T-cell (primary cell): ENCODE measurements around the gene R3HDML. TPM values are rescaled to one million over a fixed set of nuclear protein-coding genes. Genes with fewer than 3 reads are reported as not detected.
A peak's percentile ranks its signal among the peaks of the same experiment; 100 is the strongest.
"Not testable (repeated sequence)": the region's sequence is repeated elsewhere in the genome, so short reads cannot be mapped to it uniquely, and the experiment has no call there.

ENCODE experiments used
- ATAC-seq, 4 experiments: fragments of 200-7000 bp in 3 of 4; fragments of 150-1000 bp in 1 of 4; cut with Tn5 transposase; replicated peaks in 1 of 4; 1 replicate in 3 of 4; 2 replicates in 1 of 4; pipeline ENCODE4 v1.10.0; 2021; ENCODE audit warnings: moderate library complexity in 3 of 4, mild to moderate bottlenecking in 2 of 4, moderate number of reproducible peaks in 1 of 4
- CTCF ChIA-PET, 2 donors: fragments of 300-600 bp; sonication (Branson Sonifier 250); formaldehyde crosslinking; loops; one replicate each; lab custom pipeline; 2022; ENCODE audit warnings: antibody characterized with exemption in 2 of 2; lab: Charles Lee
- POLR2A ChIA-PET, 2 donors: fragments of 300-600 bp; sonication (Branson Sonifier 250); formaldehyde crosslinking; loops; one replicate each; lab custom pipeline; 2022; ENCODE audit warnings: antibody characterized with exemption in 2 of 2; lab: Charles Lee
- DNase-seq, 35 experiments: peaks; one replicate each; pipeline versions ENCODE4 v3.0.0 to v3.0.0-alpha.2; 2013 to 2023
- H3K27ac ChIP-seq: one replicate; pipeline ENCODE4 v1.5.1; 2013; ENCODE audit warnings: low read length
- H3K27me3 ChIP-seq, 2 experiments: replicated peaks in 1 of 2; 1 replicate in 1 of 2; 2 replicates in 1 of 2; pipeline versions ENCODE4 v1.6.1 to v1.7.0; 2013; ENCODE audit warnings: low read length in 1 of 2, mixed read lengths in 1 of 2; ENCODE audit not compliant: control insufficient read depth in 2 of 2, insufficient read depth in 2 of 2; ENCODE audit errors: extremely low read depth in 1 of 2
- H3K36me3 ChIP-seq, 2 donors: 1 replicate in 1 of 2; 2 replicates in 1 of 2; pipeline versions ENCODE4 v1.6.1 to v1.7.0; 2013; ENCODE audit warnings: low read length in 1 of 2; ENCODE audit not compliant: control insufficient read depth in 2 of 2, insufficient read depth in 1 of 2; ENCODE audit errors: extremely low read depth in 1 of 2
- H3K4me1 ChIP-seq, 2 experiments: 1 replicate in 1 of 2; 2 replicates in 1 of 2; pipeline versions ENCODE4 v1.6.1 to v1.7.0; 2013; ENCODE audit warnings: low read length in 2 of 2, mixed read lengths in 1 of 2; ENCODE audit not compliant: insufficient read depth in 2 of 2, control insufficient read depth in 1 of 2; ENCODE audit errors: extremely low read depth in 1 of 2
- H3K4me3 ChIP-seq, 2 donors: 1 replicate in 1 of 2; 2 replicates in 1 of 2; pipeline versions ENCODE4 v1.5.1 to v1.7.0; 2013; ENCODE audit warnings: mild to moderate bottlenecking in 2 of 2, low read length in 1 of 2, moderate library complexity in 1 of 2; ENCODE audit not compliant: control insufficient read depth in 1 of 2; ENCODE audit errors: extremely low read depth in 1 of 2
- H3K9me3 ChIP-seq: 2 replicates; pipeline ENCODE4 v1.7.0; 2013
- H3K27ac Mint-ChIP-seq, 2 donors: one replicate each; pipeline ENCODE4 v1.8.0; 2020 to 2021; ENCODE audit warnings: mild to moderate bottlenecking in 2 of 2, mixed read lengths in 2 of 2
- H3K27me3 Mint-ChIP-seq, 2 donors: one replicate each; pipeline ENCODE4 v1.8.0; 2021 to 2022; ENCODE audit warnings: mixed read lengths in 2 of 2
- H3K36me3 Mint-ChIP-seq: one replicate; pipeline ENCODE4 v1.8.0; 2021; ENCODE audit warnings: mixed read lengths
- H3K4me1 Mint-ChIP-seq, 3 donors: one replicate each; pipeline ENCODE4 v1.8.0; 2020 to 2022; ENCODE audit warnings: mixed read lengths in 3 of 3, mild to moderate bottlenecking in 1 of 3
- H3K4me3 Mint-ChIP-seq, 3 donors: one replicate each; pipeline ENCODE4 v1.8.0; 2020 to 2022; ENCODE audit warnings: mild to moderate bottlenecking in 3 of 3, mixed read lengths in 3 of 3, moderate library complexity in 3 of 3
- H3K9me3 Mint-ChIP-seq, 3 donors: one replicate each; pipeline ENCODE4 v1.8.0; 2020 to 2022; ENCODE audit warnings: mixed read lengths in 3 of 3
- WGBS: methylation state at CpG from one replicate; pipeline ENCODE4 v1.1.5; 2013; ENCODE audit warnings: missing lambda C conversion rate; ENCODE audit not compliant: insufficient coverage; 5-methylcytosine and 5-hydroxymethylcytosine counted together
- total RNA-seq, 35 experiments: library from RNA in 6 of 35; stranded (reverse) in 6 of 35; fragments of 120-200 nt in 1 of 35; gene quantifications; one replicate each; pipeline versions ENCODE4 v1.2.1 to v1.2.4 and lab custom pipeline; 2013 to 2026

Gene R3HDML
- total RNA-seq, 5 donors from 2014 or later (not counting 1 experiment from before 2014, with no cell fraction given), result not detected

DNA sequence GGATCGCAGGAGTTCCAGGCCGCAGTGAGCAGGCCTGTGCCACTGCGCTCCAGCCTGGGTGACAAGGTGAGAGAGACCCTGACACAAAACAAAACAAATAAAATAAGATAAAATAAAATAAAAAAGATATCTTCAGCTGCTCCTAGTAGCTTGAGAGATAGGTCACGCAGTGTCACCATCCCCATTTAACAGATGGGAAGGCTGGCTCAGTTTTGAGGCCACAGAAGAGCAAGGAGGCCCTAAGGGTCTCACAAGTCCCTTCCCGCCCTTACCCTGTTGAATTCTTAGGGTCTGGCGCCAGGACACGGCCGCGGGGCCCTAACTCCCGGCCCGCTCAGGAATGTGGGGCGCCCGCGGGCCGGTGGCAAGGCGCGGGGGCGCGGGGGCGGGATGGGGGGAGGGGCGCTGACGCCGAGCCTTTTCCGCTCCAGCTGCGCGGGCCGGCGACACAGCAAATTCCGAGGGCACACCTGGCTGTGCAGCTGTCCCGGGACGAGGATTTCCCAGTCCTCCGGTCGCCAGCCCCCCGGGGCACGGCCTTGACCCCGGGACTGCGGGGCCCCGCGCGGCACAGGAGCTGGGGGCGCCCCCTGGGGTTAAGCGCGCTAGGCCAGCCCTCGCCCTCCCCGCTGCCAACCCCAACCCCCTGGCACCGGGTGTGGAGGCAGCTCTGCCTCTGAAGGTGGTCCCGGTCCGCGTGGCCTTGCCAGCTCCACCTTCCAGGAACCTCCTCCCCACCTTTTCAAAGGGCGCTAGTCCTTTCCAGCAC, 10.3 kb upstream of the R3HDML start:
- Mint-ChIP-seq H3K9me3 (no peaks in the 10 kb centered on the region), H3K36me3 (no peaks in the 10 kb centered on the region), H3K27me3 (peaks cover 0 to 10% of the 10 kb centered on the region in 2 donors), H3K27ac (no peak overlapping the region), H3K4me1 (peaks cover 0 to 2% (median 0%) of the 10 kb centered on the region in 3 donors), H3K4me3 (peak overlapping the region in 2 of 3 donors; percentile 52 to 68)
- Histone ChIP-seq H3K27ac (no peak overlapping the region), H3K4me3 (peak overlapping the region; percentile 12 to 32), H3K36me3 (no peaks in the 10 kb centered on the region), H3K4me1 (peaks cover 0 to 6% of the 10 kb centered on the region in 2 experiments), H3K9me3 (no peaks in the 10 kb centered on the region), H3K27me3 (peaks cover 0 to 31% of the 10 kb centered on the region in 2 experiments)
- 2% methylated on average over 27 of the region's 50 CpGs for WGBS
- ATAC-seq (peak; percentile 71 to 80 (median 74)), DNase-seq (peak in 13 of 35 experiments; percentile 2 to 29 (median 10))
- POLR2A ChIA-PET, result interaction anchor here in 1 of 2 donors (0.6 kb wide), 1 partner anchor 10 kb away, joined by 3 read pairs; no protein-coding TSS in a partner anchor
- CTCF ChIA-PET, result interaction anchor here in 1 of 2 donors (1.5 kb wide), 1 partner anchor 15 kb away, joined by 4 read pairs; the partner anchor contains the start of gene FITM2

GRCh38 chr20:44327748-44328147, 9.1 kb upstream of the R3HDML start:
- 89% methylated on average over 6 of the region's 7 CpGs for WGBS
- H3K4me1 ChIP-seq, H3K36me3 Mint-ChIP-seq, H3K27ac ChIP-seq, DNase-seq, ATAC-seq, H3K4me1 Mint-ChIP-seq, H3K9me3 ChIP-seq, H3K4me3 ChIP-seq, H3K36me3 ChIP-seq, H3K27ac Mint-ChIP-seq, H3K27me3 Mint-ChIP-seq, H3K9me3 Mint-ChIP-seq: not testable (repeated sequence)
- H3K27me3 ChIP-seq, result peaks cover 0 to 29% of the 10 kb centered on the region in 2 experiments
- POLR2A ChIA-PET, result interaction anchor here in 1 of 2 donors (0.7 kb wide), 1 partner anchor 709 kb away, joined by 3 read pairs; no protein-coding TSS in a partner anchor
- CTCF ChIA-PET, result interaction anchor here (0.7 to 1.5 kb wide), 3 partner anchors 13 to 112 kb away, joined by 3 to 6 read pairs (median 4); partner anchors contain the start of gene FITM2 (in 1 of the 2)
- peak overlapping the region in 1 of 3 donors; percentile 68 for H3K4me3 Mint-ChIP-seq

DNA sequence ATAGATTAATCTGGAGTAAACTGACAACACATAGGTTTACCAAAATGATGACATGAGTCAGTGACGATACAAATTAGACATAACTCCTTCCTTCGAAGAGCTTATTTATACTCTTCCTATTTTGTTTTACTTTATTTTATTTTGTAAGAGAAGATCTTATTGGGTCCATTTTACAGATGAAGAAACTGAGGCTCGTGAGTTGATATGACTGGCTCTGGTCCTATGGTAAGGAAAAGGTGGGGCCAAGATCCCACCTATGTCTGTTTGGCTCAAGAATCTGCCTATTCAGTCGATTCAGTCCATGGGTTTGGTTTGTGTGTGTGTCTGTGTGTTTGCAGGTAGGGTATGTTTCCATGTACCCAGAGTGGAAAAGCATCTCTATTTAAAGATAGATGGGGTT, 8.4 kb upstream of the R3HDML start:
- ChIA-PET POLR2A (interaction anchor here in 1 of 2 donors (0.5 to 0.6 kb wide), 2 partner anchors 20 to 190 kb away, joined by 3 to 4 read pairs; no protein-coding TSS in a partner anchor), CTCF (interaction anchor here in 1 of 2 donors (1.0 kb wide), 1 partner anchor 112 kb away, joined by 3 read pairs; no protein-coding TSS in a partner anchor)
- Histone ChIP-seq H3K27me3 (peaks cover 0 to 29% of the 10 kb centered on the region in 2 experiments), H3K4me3 (no peak overlapping the region), H3K36me3 (no peaks in the 10 kb centered on the region), H3K4me1 (peaks cover 0 to 6% of the 10 kb centered on the region in 2 experiments), H3K9me3 (no peaks in the 10 kb centered on the region), H3K27ac (no peak overlapping the region)
- peak overlapping the region in 2 of 3 donors; percentile 55 to 68 for H3K4me3 Mint-ChIP-seq
- H3K36me3 Mint-ChIP-seq, result no peaks in the 10 kb centered on the region
- H3K4me1 Mint-ChIP-seq, result peaks cover 0 to 2% (median 0%) of the 10 kb centered on the region in 3 donors
- peaks cover 0 to 10% of the 10 kb centered on the region in 2 donors for H3K27me3 Mint-ChIP-seq
- no peak for DNase-seq
- WGBS, result 36% methylated on average over 1 of the region's 4 CpGs
- ATAC-seq, result no peak
- no peaks in the 10 kb centered on the region for H3K9me3 Mint-ChIP-seq
- H3K27ac Mint-ChIP-seq, result no peak overlapping the region

GRCh38 chr20:44331201-44331600, 5.6 kb upstream of the R3HDML start:
- POLR2A ChIA-PET, result no interaction called here
- H3K4me3 ChIP-seq, result no peak overlapping the region

DNA sequence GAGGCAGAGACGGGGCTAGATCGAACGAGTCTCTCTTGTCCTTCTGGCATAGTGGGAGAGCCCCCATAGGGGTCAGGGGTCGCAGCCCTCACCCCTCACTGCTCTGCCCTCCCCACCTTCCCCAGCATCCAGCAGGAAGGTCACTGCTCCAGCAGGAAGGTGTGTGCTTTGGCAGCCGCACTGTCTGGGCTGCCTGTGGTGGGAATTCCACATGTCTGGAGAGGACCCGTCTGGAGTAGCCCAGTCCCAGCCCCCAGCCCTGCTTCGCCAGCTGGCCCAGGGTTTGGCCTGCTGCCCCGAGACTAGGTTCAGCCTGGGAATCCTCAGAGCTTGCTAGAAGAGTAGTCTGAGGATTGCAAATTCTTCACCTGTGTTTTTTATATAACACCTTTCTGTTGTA, 2.5 kb upstream of the R3HDML start:
- no peak for DNase-seq
- H3K4me1 Mint-ChIP-seq, result no peaks in the 10 kb centered on the region
- no peaks in the 10 kb centered on the region for H3K36me3 Mint-ChIP-seq
- WGBS, result 69% methylated on average over 5 of the region's 8 CpGs
- H3K36me3 ChIP-seq, result no peaks in the 10 kb centered on the region
- no peak overlapping the region for H3K4me3 Mint-ChIP-seq
- H3K27me3 ChIP-seq, result peaks cover 0 to 41% of the 10 kb centered on the region in 2 experiments
- H3K4me1 ChIP-seq, result no peaks in the 10 kb centered on the region
- no peak overlapping the region for H3K27ac ChIP-seq
- no peaks in the 10 kb centered on the region for H3K9me3 ChIP-seq
- ATAC-seq, result no peak
- ChIA-PET CTCF (no interaction called here), POLR2A (no interaction called here)
- peaks cover 5 to 14% of the 10 kb centered on the region in 2 donors for H3K27me3 Mint-ChIP-seq
- no peak overlapping the region for H3K27ac Mint-ChIP-seq
- H3K9me3 Mint-ChIP-seq, result no peaks in the 10 kb centered on the region
- H3K4me3 ChIP-seq, result no peak overlapping the region

More at GRCh38 chr20:44331201-44331600, 5.6 kb upstream of the R3HDML start:
- CTCF ChIA-PET, result no interaction called here
- no peak for DNase-seq
- H3K27ac Mint-ChIP-seq, result no peak overlapping the region
- no peaks in the 10 kb centered on the region for H3K9me3 ChIP-seq
- H3K4me3 Mint-ChIP-seq, result no peak overlapping the region
- WGBS, result no CpG with 5 or more reads among the region's 2 CpGs
- H3K4me1 ChIP-seq, result peaks cover 0 to 6% of the 10 kb centered on the region in 2 experiments
- H3K27me3 Mint-ChIP-seq, result peaks cover 0 to 14% of the 10 kb centered on the region in 2 donors
- H3K9me3 Mint-ChIP-seq, result no peaks in the 10 kb centered on the region
- no peaks in the 10 kb centered on the region for H3K36me3 Mint-ChIP-seq
- H3K4me1 Mint-ChIP-seq, result peaks cover 0 to 2% (median 0%) of the 10 kb centered on the region in 3 donors
- H3K36me3 ChIP-seq, result no peaks in the 10 kb centered on the region
- no peak overlapping the region for H3K27ac ChIP-seq
- H3K27me3 ChIP-seq, result peaks cover 0 to 34% of the 10 kb centered on the region in 2 experiments
- no peak for ATAC-seq

DNA sequence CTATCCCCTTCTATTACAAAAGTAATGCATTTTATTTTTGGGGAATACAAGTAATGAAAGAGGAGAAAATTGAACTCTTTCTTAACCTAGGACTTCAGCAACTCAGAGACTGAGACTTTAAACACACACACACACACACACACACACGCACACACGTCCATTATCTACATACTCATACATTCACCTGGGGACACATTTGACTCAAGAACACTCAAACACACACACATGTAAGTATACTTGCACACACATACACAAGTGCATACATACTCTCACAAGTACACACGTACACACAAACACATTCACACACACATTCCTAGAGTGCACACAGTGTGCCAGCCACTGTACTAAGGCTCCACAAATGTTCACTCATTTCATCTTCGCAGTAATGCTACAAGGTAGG, 2.1 kb upstream of the R3HDML start:
- Mint-ChIP-seq H3K36me3 (no peaks in the 10 kb centered on the region), H3K4me1 (no peaks in the 10 kb centered on the region), H3K4me3 (no peak overlapping the region), H3K9me3 (no peaks in the 10 kb centered on the region), H3K27me3 (peaks cover 5 to 14% of the 10 kb centered on the region in 2 donors), H3K27ac (no peak overlapping the region)
- Histone ChIP-seq H3K4me3 (no peak overlapping the region), H3K9me3 (no peaks in the 10 kb centered on the region), H3K4me1 (no peaks in the 10 kb centered on the region), H3K36me3 (no peaks in the 10 kb centered on the region), H3K27me3 (peaks cover 0 to 38% of the 10 kb centered on the region in 2 experiments), H3K27ac (no peak overlapping the region)
- no peak for DNase-seq
- WGBS, result 81% methylated on average over 3 of the region's 4 CpGs
- CTCF ChIA-PET, result no interaction called here
- no peak for ATAC-seq
- POLR2A ChIA-PET, result no interaction called here
